BJ (cell line): Measurements from ENCODE around the gene FBXO21. TPM values are rescaled to one million over a fixed set of nuclear protein-coding genes. Genes with fewer than 3 reads are reported as not detected.

Experiments
- CTCF ChIA-PET: fragments of 350-600 bp; formaldehyde crosslinking; extraction: SDS; loops from one replicate; lab custom pipeline; 2021; ENCODE audit warnings: antibody characterized with exemption, inconsistent platforms; lab: Yijun Ruan, JAX
- POLR2A ChIA-PET: fragments of 300-600 bp; sonication (Branson Sonifier 250); formaldehyde crosslinking; extraction: SDS; loops from one replicate; lab custom pipeline; 2021; ENCODE audit warnings: antibody characterized with exemption; lab: Charles Lee
- DNase-seq: peaks from one replicate; pipeline ENCODE4 v3.0.0-alpha.2; 2011; ENCODE audit warnings: low read depth
- H3K27me3 ChIP-seq: 2 replicates; pipeline ENCODE4 v1.6.0; 2011; ENCODE audit warnings: low read length; ENCODE audit not compliant: control insufficient read depth, insufficient read depth
- H3K36me3 ChIP-seq: 2 replicates; pipeline ENCODE4 v1.5.1; 2011; ENCODE audit warnings: low read length; ENCODE audit not compliant: control insufficient read depth, insufficient read depth
- H3K4me3 ChIP-seq: 2 replicates; pipeline ENCODE4 v1.5.1; 2011; ENCODE audit warnings: low read depth, mild to moderate bottlenecking, control low read depth, low read length
- polyA plus RNA-seq: library from polyadenylated mRNA; depleted of rRNA; stranded (reverse); fragments of >200 nt; gene quantifications from 2 replicates; pipeline ENCODE4 v1.2.3, GENCODE V29; 2011
- TF ChIP-seq, protein P1 (sequence below): IDR thresholded peaks from 2 replicates; pipeline ENCODE4 v1.5.1; 2011; ENCODE audit warnings: low read depth, mild to moderate bottlenecking, control low read depth, inconsistent platforms, low read length, moderate library complexity; ENCODE audit not compliant: insufficient read depth

Gene FBXO21
- polyA plus RNA-seq, 1 experiment = 28.9 TPM

DNA sequence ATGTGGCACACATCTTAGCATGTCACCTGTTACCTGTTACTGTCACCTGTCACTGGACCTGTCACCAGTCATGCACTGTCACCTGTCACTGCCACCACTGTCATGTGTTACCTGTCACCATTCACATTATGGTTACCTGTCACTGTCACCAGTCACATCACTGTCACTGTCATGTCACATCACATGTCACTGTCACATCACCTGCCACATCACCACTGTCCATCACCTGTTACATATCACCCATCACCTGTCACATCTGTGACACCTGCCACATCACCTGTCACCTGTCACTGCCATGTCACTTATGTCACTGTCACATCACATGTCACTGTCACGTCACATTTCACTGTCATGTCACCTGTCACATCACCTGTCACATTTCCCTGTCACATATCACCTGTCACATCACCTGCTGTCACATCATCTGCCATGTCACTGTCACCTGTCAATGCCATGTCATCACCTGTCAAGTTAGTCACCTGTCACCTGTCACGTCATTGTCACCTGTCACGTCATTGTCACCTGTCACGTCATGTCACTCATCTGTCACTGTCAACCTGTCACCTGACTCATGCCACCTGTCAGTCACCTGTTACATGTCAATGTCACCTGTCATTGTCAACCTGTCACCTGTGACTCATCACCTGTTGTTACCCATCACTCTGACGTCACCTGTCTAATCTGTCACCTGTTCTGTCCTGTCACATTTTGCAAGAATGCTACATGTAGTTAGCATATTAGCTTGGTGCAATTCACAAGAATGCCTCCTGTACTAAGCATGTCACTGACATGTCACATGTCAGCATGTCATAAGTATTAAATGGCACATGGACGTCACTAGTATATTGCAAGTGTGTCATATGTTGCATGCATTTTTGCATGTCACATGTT lies 62.1 kb downstream of the FBXO21 start:
- Histone ChIP-seq H3K27me3 (no peaks in the 10 kb centered on the region), H3K4me3 (no peak overlapping the region), H3K36me3 (no peaks in the 10 kb centered on the region)
- CTCF ChIA-PET = no interaction called here
- TF ChIP-seq, protein P1, sequence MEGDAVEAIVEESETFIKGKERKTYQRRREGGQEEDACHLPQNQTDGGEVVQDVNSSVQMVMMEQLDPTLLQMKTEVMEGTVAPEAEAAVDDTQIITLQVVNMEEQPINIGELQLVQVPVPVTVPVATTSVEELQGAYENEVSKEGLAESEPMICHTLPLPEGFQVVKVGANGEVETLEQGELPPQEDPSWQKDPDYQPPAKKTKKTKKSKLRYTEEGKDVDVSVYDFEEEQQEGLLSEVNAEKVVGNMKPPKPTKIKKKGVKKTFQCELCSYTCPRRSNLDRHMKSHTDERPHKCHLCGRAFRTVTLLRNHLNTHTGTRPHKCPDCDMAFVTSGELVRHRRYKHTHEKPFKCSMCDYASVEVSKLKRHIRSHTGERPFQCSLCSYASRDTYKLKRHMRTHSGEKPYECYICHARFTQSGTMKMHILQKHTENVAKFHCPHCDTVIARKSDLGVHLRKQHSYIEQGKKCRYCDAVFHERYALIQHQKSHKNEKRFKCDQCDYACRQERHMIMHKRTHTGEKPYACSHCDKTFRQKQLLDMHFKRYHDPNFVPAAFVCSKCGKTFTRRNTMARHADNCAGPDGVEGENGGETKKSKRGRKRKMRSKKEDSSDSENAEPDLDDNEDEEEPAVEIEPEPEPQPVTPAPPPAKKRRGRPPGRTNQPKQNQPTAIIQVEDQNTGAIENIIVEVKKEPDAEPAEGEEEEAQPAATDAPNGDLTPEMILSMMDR = no peak
- POLR2A ChIA-PET = no interaction called here
- no peak for DNase-seq

DNA sequence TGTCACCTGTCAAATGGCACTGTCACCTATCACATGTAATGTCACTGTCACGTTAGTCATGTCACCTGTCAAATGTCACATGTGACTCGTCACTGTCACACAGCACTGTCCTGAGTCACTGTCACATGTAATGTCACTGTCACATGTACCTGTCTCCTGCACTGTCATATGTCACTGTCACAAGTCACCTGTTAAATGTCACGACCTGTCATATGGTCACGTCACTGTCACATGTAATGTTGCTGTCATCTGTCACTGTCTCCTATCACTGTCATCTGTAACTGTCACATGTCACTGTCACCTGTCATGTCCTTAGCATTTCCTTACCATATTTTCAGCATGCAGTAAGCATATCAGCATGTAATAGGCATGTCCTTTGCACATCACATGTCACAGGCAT lies 63.9 kb downstream of the FBXO21 start:
- no peaks in the 10 kb centered on the region for H3K36me3 ChIP-seq
- no peak for DNase-seq
- H3K4me3 ChIP-seq = no peak overlapping the region
- TF ChIP-seq, protein P1 = no peak
- H3K27me3 ChIP-seq = no peaks in the 10 kb centered on the region
- POLR2A ChIA-PET = no interaction called here
- CTCF ChIA-PET = no interaction called here

DNA sequence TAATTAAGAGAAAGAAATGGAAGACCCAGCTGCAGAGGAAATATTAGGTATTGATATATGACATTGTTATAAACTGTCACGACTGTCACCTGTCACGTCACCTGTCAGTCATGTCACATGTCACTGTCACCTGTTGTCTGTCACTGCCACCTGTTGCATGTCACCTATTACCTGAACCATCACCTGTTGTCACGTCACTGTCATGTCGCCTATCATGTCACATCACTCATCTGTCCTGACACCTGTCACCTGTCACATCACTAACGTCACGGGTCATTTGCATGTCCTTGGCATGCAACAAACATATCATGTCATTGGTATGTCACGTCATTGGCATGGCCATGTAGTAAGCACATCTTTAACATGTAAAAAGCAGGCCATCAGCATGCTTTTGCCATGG lies 64.5 kb downstream of the FBXO21 start:
- H3K4me3 ChIP-seq = no peak overlapping the region

DNA sequence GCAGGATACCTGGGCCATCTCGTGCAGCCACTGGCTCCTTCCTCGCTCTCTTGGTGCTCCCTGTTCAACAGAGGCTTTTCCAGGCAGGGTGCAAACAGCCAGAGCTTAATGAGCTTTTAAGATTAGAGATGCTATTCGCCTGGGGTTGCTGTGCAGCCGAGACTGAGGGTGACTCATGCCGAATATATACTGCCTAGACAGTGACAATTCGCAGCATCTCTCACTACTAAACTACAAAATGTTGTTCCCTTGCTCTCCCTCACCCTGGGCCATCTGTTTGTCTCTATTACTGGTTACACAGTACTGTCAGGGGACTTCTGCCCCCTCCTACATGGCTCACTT lies 65.0 kb downstream of the FBXO21 start:
- DNase-seq = no peak
- ChIA-PET CTCF (no interaction called here), POLR2A (no interaction called here)

More for the DNA sequence above, 64.5 kb downstream of the FBXO21 start:
- CTCF ChIA-PET = no interaction called here
- POLR2A ChIA-PET = no interaction called here
- H3K27me3 ChIP-seq = no peaks in the 10 kb centered on the region
- H3K36me3 ChIP-seq = no peaks in the 10 kb centered on the region
- no peak for DNase-seq
- TF ChIP-seq, protein P1 = no peak

DNA sequence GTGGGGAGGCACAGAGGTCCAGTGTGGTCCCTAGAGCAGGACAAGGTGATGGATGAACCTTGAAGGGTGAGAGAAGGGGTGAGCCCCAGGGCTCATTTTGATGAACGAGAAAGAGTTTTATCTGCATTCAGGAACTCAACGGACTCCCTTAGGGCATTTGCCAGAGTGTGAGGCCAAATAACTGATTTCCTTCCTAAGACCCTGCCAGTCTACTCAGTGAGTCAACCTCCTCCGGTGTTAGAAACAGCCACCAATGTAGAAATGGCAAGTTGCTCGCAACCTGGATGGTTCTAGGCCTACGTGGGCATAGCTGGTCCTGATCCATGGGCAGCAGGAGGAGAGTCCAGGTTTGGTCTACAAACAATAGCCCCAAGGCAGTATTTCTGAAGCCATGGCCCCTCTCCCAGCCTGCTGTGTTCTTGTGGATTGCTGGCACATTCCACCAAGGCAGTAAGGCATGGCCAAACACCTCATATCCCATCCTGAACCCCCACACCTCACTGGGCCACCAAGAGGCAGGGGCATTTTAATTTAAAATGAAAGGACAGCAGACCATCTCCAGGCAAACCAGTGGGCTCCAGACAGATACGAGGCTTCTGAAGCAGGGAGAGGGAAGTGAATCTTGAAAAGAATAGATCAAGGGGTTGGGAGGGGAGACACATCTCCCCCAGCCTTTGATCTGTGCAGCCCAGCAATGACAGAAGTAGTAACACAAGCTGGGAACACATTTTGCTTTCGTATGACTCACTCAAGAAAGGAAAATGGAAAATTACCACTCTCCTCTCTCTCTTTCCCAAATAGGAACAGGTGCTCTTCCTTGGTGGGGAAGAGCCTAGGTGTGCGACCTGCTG lies 65.6 kb downstream of the FBXO21 start:
- CTCF ChIA-PET = no interaction called here
- POLR2A ChIA-PET = no interaction called here
- no peak for DNase-seq
- H3K4me3 ChIP-seq = no peak overlapping the region
- no peaks in the 10 kb centered on the region for H3K27me3 ChIP-seq
- no peaks in the 10 kb centered on the region for H3K36me3 ChIP-seq
- TF ChIP-seq, protein P1 = no peak

More for the DNA sequence above, 65.0 kb downstream of the FBXO21 start:
- H3K36me3 ChIP-seq = no peaks in the 10 kb centered on the region
- TF ChIP-seq, protein P1 = no peak
- H3K27me3 ChIP-seq = no peaks in the 10 kb centered on the region
- no peak overlapping the region for H3K4me3 ChIP-seq
